Neural progenitor cell (in vitro differentiated cells): ENCODE results near the gene NOP10. TPM values are rescaled to one million over a fixed set of nuclear protein-coding genes. Genes with fewer than 3 reads are reported as not detected.
"Not testable (repeated sequence)": the region's sequence is repeated elsewhere in the genome, so short reads cannot be mapped to it uniquely, and the experiment has no call there.

Experiments used
- DNase-seq: peaks from one replicate; pipeline ENCODE4 v3.0.0-alpha.2; 2016; ENCODE audit warnings: low spot score
- H2AFZ ChIP-seq: fragments of 200-600 bp; sonication (generic); replicated peaks from 2 replicates; pipeline ENCODE4 v1.6.1; 2016; ENCODE audit warnings: antibody characterized with exemption
- H3F3A ChIP-seq: fragments of 200-600 bp; sonication (generic); 2 replicates; pipeline ENCODE4 v1.6.1; 2016; ENCODE audit warnings: antibody characterized with exemption, low read depth
- H3K27ac ChIP-seq: fragments of 200-600 bp; sonication (generic); 2 replicates; pipeline ENCODE4 v1.5.1; 2016; ENCODE audit warnings: mild to moderate bottlenecking
- H3K27me3 ChIP-seq: fragments of 200-600 bp; sonication (generic); 2 replicates; pipeline ENCODE4 v1.6.1; 2016; ENCODE audit warnings: mild to moderate bottlenecking, moderate library complexity
- H3K36me3 ChIP-seq: fragments of 200-600 bp; sonication (generic); 2 replicates; pipeline ENCODE4 v1.5.1; 2016
- H3K4me1 ChIP-seq: fragments of 200-600 bp; sonication (generic); 2 replicates; pipeline ENCODE4 v1.6.1; 2016; ENCODE audit warnings: mixed run types
- H3K4me2 ChIP-seq: fragments of 200-600 bp; sonication (generic); 2 replicates; pipeline ENCODE4 v1.6.1; 2016
- H3K4me3 ChIP-seq: fragments of 200-600 bp; sonication (generic); 2 replicates; pipeline ENCODE4 v1.5.1; 2016
- H3K79me2 ChIP-seq: fragments of 200-600 bp; sonication (generic); 2 replicates; pipeline ENCODE4 v1.6.1; 2016; ENCODE audit warnings: low read depth
- H3K9ac ChIP-seq: fragments of 200-600 bp; sonication (generic); 2 replicates; pipeline ENCODE4 v1.6.1; 2016
- H3K9me3 ChIP-seq: fragments of 200-600 bp; sonication (generic); 2 replicates; pipeline ENCODE4 v1.5.1; 2016; ENCODE audit warnings: low read depth
- H4K20me1 ChIP-seq: fragments of 200-600 bp; sonication (generic); 2 replicates; pipeline ENCODE4 v1.6.1; 2016; ENCODE audit warnings: low read depth
- H3K27ac Mint-ChIP-seq: 3 replicates; pipeline ENCODE4 v1.8.0; 2021; ENCODE audit warnings: mixed read lengths
- H3K27me3 Mint-ChIP-seq: 2 replicates; pipeline ENCODE4 v1.8.0; 2022; ENCODE audit warnings: low read depth, mild to moderate bottlenecking, inconsistent platforms, moderate library complexity, mixed read lengths; ENCODE audit not compliant: insufficient read depth
- H3K36me3 Mint-ChIP-seq: 3 replicates; pipeline ENCODE4 v1.8.0; 2021; ENCODE audit warnings: mixed read lengths
- H3K4me1 Mint-ChIP-seq: 3 replicates; pipeline ENCODE4 v1.8.0; 2021; ENCODE audit warnings: mixed read lengths
- H3K4me3 Mint-ChIP-seq: 3 replicates; pipeline ENCODE4 v1.8.0; 2021; ENCODE audit warnings: mild to moderate bottlenecking, moderate library complexity, mixed read lengths
- H3K9me3 Mint-ChIP-seq: 3 replicates; pipeline ENCODE4 v1.8.0; 2020; ENCODE audit warnings: mixed read lengths
- EZH2 ChIP-seq: fragments of 200-600 bp; sonication (generic); IDR thresholded peaks from 2 replicates; pipeline ENCODE4 v1.6.1; 2017; ENCODE audit warnings: antibody characterized with exemption, mild to moderate bottlenecking, moderate library complexity
- EZH2phosphoT487 ChIP-seq: fragments of 200-600 bp; sonication (generic); IDR thresholded peaks from 2 replicates; pipeline ENCODE4 v1.6.1; 2017; ENCODE audit warnings: antibody characterized with exemption
- total RNA-seq: library from RNA; depleted of rRNA; stranded (reverse); fragments of >200 nt; gene quantifications from 2 replicates; pipeline ENCODE4 v1.2.3, GENCODE V29; 2015; ENCODE audit warnings: low replicate concordance
- TF ChIP-seq, protein P1 (sequence below): fragments of 200-600 bp; sonication (generic); IDR thresholded peaks from 2 replicates; pipeline ENCODE4 v1.5.1; 2017; ENCODE audit warnings: antibody characterized with exemption, mild to moderate bottlenecking

The NOP10 gene
- total RNA-seq, 1 donor from 2014 or later, result 123 TPM

DNA sequence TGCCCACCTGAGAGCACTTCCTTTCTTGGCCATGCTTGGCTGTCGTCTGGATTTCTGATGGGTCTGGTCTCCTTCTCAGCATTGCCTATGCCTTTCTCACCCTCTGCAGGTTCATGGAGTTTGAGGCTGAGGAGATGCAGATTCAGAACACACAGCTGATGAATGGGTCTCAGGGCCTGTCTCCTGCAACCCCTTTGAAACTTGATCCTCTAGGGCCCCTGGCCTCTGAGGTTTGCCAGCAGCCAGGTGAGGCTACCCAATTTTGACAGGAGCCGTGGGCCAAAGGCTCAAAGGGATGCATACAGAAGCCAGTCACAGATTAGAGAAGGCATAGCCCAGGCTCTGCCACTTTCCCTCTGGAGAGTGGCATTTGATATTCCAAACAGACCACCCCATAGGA, 10.7 kb upstream of the NOP10 start:
- Histone ChIP-seq H3K4me1 (no peaks in the 10 kb centered on the region), H3K4me3 (no peak overlapping the region), H2AFZ (no peak overlapping the region), H3K9me3 (no peaks in the 10 kb centered on the region), H3K27me3 (no peaks in the 10 kb centered on the region), H4K20me1 (no peaks in the 10 kb centered on the region), H3K27ac (no peak overlapping the region), H3K36me3 (no peaks in the 10 kb centered on the region), H3F3A (no peaks in the 10 kb centered on the region), H3K79me2 (no peaks in the 10 kb centered on the region), H3K4me2 (no peak overlapping the region), H3K9ac (no peak overlapping the region)
- Mint-ChIP-seq H3K4me3 (peak overlapping the region; percentile 57), H3K27ac (no peak overlapping the region), H3K27me3 (peaks cover 11% of the 10 kb centered on the region), H3K4me1 (no peaks in the 10 kb centered on the region), H3K36me3 (peaks cover 4% of the 10 kb centered on the region), H3K9me3 (no peaks in the 10 kb centered on the region)
- no peak for DNase-seq
- TF ChIP-seq EZH2 (no peak), EZH2phosphoT487 (no peak)
- TF ChIP-seq, protein P1, sequence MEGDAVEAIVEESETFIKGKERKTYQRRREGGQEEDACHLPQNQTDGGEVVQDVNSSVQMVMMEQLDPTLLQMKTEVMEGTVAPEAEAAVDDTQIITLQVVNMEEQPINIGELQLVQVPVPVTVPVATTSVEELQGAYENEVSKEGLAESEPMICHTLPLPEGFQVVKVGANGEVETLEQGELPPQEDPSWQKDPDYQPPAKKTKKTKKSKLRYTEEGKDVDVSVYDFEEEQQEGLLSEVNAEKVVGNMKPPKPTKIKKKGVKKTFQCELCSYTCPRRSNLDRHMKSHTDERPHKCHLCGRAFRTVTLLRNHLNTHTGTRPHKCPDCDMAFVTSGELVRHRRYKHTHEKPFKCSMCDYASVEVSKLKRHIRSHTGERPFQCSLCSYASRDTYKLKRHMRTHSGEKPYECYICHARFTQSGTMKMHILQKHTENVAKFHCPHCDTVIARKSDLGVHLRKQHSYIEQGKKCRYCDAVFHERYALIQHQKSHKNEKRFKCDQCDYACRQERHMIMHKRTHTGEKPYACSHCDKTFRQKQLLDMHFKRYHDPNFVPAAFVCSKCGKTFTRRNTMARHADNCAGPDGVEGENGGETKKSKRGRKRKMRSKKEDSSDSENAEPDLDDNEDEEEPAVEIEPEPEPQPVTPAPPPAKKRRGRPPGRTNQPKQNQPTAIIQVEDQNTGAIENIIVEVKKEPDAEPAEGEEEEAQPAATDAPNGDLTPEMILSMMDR, result no peak

DNA sequence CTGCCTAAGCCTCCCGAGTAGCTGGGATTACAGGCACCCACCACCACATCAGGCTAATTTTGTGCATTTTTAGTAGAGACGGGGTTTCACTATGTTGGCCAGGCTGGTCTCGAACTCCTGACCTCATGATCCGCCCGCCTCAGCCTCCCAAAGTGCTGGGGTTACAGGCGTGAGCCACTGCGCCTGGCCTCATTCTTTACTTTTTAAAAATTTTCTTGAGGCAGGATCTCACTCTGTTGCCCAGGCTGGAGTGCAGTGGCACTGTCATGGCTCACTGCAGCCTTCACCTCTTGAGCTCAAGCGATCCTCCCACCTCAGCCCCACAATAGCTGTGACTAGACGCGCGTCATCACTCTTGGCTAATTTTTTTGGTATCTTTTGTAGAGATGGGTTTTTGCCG, 10.1 kb upstream of the NOP10 start:
- not testable (repeated sequence) for H3K4me1 Mint-ChIP-seq, H3K27me3 ChIP-seq, DNase-seq, H3K27ac Mint-ChIP-seq, H2AFZ ChIP-seq, H3K9me3 Mint-ChIP-seq, H3K36me3 Mint-ChIP-seq, H3K4me3 Mint-ChIP-seq, H3K4me1 ChIP-seq, H3K9ac ChIP-seq, H3K27ac ChIP-seq, H3K9me3 ChIP-seq, H3K79me2 ChIP-seq, H4K20me1 ChIP-seq, H3F3A ChIP-seq, H3K27me3 Mint-ChIP-seq, H3K36me3 ChIP-seq, H3K4me2 ChIP-seq, H3K4me3 ChIP-seq

DNA sequence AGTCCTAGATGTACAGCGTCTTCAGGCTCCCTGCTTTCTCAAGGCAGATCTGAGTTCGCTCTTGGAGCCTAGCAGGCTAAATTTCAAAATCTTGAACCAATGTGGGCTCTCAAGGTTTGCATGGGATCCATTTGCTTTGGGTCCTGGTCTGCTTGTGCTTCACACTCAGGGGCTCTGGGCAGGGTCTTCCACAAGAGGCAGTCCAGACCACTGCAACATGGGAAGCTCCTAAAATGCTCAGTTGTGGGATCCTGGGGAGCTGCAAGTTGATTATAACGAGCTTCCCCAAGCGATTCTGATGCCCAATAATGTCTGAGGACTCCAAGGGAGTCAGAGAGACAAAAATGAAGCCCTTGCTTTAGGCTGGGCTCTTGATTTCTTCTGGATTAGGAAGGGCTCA, 6.8 kb upstream of the NOP10 start:
- no peaks in the 10 kb centered on the region for H3K9me3 Mint-ChIP-seq
- no peaks in the 10 kb centered on the region for H3K9me3 ChIP-seq
- no peak overlapping the region for H3K27ac Mint-ChIP-seq
- peaks cover 5% of the 10 kb centered on the region for H3K27me3 Mint-ChIP-seq
- H3K9ac ChIP-seq, result no peak overlapping the region
- no peaks in the 10 kb centered on the region for H3K27me3 ChIP-seq
- peaks cover 2% of the 10 kb centered on the region for H3K36me3 Mint-ChIP-seq
- H3K4me1 Mint-ChIP-seq, result no peaks in the 10 kb centered on the region
- no peaks in the 10 kb centered on the region for H3K4me1 ChIP-seq
- no peaks in the 10 kb centered on the region for H4K20me1 ChIP-seq
- no peak overlapping the region for H2AFZ ChIP-seq
- H3K36me3 ChIP-seq, result no peaks in the 10 kb centered on the region
- H3K27ac ChIP-seq, result no peak overlapping the region
- no peak overlapping the region for H3K4me3 ChIP-seq
- no peak overlapping the region for H3K4me3 Mint-ChIP-seq
- no peak overlapping the region for H3K4me2 ChIP-seq
- no peak for DNase-seq
- no peaks in the 10 kb centered on the region for H3K79me2 ChIP-seq
- TF ChIP-seq EZH2phosphoT487 (no peak), EZH2 (no peak)
- TF ChIP-seq, protein P1, result no peak
- peaks cover 6% of the 10 kb centered on the region for H3F3A ChIP-seq

DNA sequence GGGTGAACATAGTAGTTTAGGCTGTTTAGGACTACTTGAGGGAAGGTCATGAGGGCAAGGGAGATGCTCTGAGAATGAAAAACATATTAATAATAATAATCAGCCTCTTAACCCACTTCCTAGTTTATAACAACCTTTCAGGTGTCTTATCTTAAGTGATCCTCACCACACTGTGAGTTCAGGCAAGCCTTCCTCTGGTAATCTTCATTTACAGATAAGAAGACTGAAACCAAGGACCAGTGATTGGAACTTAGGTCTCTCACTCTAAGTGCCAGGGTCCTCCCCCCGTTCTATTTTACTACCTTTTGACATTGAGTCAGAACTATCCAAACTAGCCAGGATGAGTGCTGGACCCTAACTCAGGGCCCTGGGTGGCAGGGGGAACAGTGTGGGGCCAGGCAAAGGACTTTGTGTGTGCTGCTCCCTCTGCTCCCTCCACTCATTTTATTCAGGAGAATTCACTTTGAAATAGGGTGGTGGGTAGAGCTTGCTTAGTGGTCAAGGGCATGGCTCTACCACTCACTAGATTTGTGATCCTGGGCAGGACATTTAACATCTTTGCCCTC, 5.9 kb upstream of the NOP10 start:
- no peaks in the 10 kb centered on the region for H4K20me1 ChIP-seq
- no peak overlapping the region for H3K9ac ChIP-seq
- no peaks in the 10 kb centered on the region for H3K4me1 ChIP-seq
- DNase-seq, result no peak
- Mint-ChIP-seq H3K9me3 (no peaks in the 10 kb centered on the region), H3K27me3 (peaks cover 5% of the 10 kb centered on the region), H3K36me3 (no peaks in the 10 kb centered on the region), H3K4me1 (no peaks in the 10 kb centered on the region), H3K4me3 (no peak overlapping the region), H3K27ac (no peak overlapping the region)
- no peaks in the 10 kb centered on the region for H3K9me3 ChIP-seq
- H3K4me2 ChIP-seq, result no peak overlapping the region
- H3K27ac ChIP-seq, result no peak overlapping the region
- H3F3A ChIP-seq, result peaks cover 8% of the 10 kb centered on the region
- TF ChIP-seq EZH2, result no peak
- TF ChIP-seq, protein P1, result no peak
- no peak for TF ChIP-seq EZH2phosphoT487
- H2AFZ ChIP-seq, result no peak overlapping the region
- H3K79me2 ChIP-seq, result no peaks in the 10 kb centered on the region
- H3K36me3 ChIP-seq, result no peaks in the 10 kb centered on the region
- H3K27me3 ChIP-seq, result no peaks in the 10 kb centered on the region
- H3K4me3 ChIP-seq, result no peak overlapping the region
